GM18517 (cell line): ENCODE measurements around the gene RNF148.
"Not testable (repeated sequence)": the region's sequence is repeated elsewhere in the genome, so short reads cannot be mapped to it uniquely, and the experiment has no call there.

ENCODE experiments used
- ATAC-seq: cut with Tn5 transposase; IDR thresholded peaks from one replicate; pipeline ENCODE4 v1.9.1; 2021; ENCODE audit warnings: mild to moderate bottlenecking, moderate library complexity; ENCODE audit not compliant: unreplicated experiment

RNF148 gene

DNA sequence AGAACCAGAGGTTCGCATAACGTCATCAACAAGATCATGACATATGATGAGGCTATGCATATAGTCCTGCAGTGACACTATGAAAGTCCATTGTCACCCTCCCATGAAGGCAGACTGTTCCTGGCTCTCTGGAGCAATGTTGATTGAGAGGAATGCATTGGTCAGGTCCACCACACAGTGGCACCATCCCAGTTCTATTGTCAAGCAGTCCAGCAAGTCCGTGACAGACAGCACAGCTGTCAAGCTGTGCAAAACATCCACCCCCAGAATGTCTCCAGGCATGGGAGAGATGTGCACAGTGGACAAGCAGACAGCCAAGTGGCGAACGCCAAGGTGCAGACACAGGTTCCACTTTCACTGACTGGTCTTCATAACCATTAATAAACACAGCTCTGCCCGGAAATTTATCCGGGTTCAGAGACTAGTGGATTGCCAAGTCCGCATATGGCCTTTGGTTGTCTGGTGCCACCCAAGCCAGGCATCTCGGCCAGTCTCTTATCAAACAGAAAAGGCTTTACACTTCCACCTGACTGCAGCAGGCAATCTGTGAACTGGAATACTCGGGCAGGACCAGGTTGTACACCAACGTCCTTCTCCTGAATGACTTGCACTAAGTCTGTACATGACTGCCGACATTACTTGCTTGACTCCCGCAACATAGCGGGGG is 11.0 kb downstream of the RNF148 start:
- no peak for ATAC-seq

DNA sequence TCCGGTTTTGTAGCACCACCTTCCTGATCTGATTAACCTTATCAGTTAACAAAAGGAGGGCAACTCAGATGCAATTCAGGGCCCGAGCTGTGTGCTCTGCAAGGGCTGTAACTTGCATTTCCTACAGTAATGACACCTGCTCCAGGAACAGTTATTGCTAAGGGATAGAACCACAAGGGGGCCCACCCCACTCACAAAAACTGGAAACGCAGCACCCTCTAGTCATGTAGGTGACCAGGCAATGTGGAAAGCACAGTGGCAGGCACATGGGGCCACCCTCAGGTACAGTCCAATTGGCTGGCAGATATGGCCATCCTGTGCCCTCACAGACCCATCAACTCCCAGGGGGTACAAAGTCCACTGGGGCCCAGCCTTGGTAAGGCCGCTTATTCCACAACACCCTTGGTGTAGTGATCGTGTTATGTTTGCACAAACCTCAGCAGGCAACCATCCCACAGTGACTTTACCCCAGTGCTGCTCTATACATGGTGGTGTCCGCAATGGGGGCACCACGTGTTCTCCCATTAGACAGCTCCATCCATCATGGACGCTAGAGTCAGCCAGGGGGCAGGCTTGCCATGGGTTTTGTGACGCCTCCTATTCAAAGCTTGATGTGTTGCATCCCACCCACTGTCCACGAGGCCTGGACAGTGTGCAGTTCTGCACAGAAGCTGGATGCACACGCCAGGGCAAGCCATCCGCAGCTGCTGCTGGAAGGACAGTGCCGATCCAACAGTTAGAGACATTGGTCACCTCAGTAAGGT is 13.2 kb downstream of the RNF148 start:
- no peak for ATAC-seq

- no peak for ATAC-seq
Measured at GRCh38 chr7:122688400-122688998, 14.2 kb downstream of the RNF148 start.

DNA sequence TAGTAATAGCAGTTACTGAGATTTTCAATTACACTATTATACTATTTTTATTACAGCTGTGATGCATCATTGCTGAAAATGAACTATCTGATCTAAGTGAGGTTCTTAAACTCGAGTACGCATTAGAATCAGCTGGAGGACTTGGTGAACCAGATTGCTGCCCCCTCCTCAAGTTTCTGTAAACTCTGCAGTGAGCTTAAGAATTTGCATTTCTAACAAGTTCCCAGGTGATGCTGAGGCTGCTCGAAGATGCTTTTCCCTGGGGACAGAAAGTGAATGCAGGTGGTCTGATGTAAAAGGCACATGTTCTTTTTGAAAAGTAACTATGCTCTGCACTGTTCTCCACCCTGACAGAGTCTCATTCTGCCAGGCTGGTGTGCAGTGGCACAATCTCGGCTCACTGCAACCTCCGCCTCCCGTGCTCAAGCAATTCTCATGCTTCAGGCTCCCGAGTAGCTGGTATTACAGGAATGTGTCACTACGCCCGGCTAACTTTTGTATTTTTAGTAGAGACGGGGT is 16.3 kb downstream of the RNF148 start:
- no peak for ATAC-seq

- ATAC-seq = no peak
Measured at GRCh38 chr7:122684504-122684903, 18.2 kb downstream of the RNF148 start.

GRCh38 chr7:122682815-122683550 is 19.7 kb downstream of the RNF148 start:
- no peak for ATAC-seq

DNA sequence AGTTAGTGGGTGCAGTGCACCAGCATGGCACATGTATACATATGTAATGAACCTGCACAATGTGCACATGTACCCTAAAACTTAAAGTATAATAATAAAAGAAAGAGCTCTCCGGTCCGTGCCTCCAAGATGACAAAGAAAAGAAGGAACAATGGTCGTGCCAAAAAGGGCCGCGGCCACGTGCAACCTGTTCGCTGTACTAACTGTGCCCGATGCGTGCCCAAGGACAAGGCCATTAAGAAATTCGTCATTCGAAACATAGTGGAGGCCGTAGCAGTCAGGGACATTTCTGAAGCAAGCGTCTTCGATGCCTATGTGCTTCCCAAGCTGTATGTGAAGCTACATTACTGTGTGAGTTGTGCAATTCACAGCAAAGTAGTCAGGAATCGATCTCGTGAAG is 21.5 kb downstream of the RNF148 start:
- ATAC-seq = not testable (repeated sequence)

GRCh38 chr7:122679813-122680212 is 22.9 kb downstream of the RNF148 start:
- no peak for ATAC-seq

- ATAC-seq = not testable (repeated sequence)
Measured at GRCh38 chr7:122679269-122679709, 23.4 kb downstream of the RNF148 start.

GRCh38 chr7:122677149-122677548 is 25.6 kb downstream of the RNF148 start:
- ATAC-seq = no peak

DNA sequence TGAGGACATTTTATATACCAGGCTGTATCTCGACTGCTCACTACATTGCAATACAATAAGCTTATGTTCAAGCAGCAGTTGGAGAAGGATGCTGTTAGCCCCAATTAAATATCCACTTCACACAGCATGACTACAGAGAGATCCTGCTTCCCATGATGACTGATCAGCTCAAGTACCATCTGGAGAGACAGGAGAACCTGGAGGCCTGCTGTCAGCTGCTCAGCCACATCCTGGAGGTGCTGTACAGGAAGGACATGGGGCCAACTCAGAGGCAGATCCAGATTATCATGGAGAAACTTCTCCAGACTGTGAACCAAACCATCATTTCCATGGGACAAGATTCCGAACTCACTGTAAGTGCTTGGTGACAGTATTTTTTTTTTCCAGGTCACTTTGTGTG is 26.3 kb downstream of the RNF148 start:
- no peak for ATAC-seq

GRCh38 chr7:122675621-122676020 is 27.1 kb downstream of the RNF148 start:
- no peak for ATAC-seq

DNA sequence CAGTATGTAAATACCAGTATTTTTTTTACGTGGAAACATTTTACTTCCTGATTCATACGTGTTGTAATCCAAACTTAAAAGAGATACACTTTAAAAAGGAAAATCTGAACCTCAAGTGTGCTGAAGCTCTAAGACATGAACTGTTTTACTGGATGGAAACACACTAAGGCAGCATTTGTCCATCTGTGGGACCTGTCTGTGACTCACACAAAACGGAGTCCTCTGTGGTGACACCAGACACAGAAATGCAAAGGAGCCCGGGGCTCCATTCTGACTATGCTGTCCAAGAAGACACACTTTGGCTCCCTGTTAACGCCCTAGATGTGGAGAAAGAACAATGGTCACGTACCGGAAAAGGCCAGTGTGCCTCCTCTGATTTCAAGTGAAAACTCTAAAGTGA is 27.7 kb downstream of the RNF148 start:
- no peak for ATAC-seq

- ATAC-seq = no peak
Measured at GRCh38 chr7:122674502-122674901, 28.2 kb downstream of the RNF148 start.

- no peak for ATAC-seq
Measured at GRCh38 chr7:122673951-122674350, 28.8 kb downstream of the RNF148 start.

GRCh38 chr7:122672536-122672935 is 30.2 kb downstream of the RNF148 start:
- ATAC-seq = no peak

DNA sequence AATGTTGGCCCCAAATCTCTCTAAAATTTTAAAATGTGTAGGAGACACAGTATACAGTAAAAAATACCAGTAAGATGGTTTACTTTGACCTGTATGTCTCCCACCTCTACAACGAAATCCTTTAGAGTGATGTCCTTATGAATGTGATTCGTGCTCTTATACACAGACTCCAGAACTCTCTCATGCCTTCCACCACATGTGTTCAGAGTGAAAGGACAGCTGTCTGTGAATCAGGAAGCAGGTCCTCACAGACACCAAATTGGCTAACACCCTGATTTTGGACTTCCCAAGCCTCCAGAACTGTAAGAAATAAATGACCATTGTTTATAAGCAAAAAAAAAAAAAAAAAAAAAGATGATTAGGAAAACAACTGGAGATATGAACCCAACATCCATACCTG is 39.0 kb downstream of the RNF148 start:
- ATAC-seq = no peak

GRCh38 chr7:122658856-122659255 is 43.9 kb downstream of the RNF148 start:
- no peak for ATAC-seq

DNA sequence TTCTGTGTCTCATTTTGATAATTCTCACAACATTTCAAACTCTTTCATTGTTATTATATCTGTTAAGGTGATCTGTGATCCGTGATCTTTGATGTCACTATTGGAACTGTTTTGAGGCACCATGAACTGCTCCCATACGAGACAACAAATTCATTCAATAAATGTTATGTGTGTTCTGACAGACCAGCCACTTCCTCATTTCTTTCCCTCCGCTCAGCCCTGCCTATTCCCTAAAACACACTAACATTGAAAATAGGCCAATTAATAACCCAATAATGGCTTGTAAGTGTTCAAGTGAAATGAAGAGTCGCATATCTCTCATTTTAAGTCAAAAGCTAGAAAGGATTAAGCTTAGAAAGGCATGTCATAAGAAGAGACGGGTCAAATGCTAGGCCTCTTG is 49.0 kb downstream of the RNF148 start:
- ATAC-seq = no peak

DNA sequence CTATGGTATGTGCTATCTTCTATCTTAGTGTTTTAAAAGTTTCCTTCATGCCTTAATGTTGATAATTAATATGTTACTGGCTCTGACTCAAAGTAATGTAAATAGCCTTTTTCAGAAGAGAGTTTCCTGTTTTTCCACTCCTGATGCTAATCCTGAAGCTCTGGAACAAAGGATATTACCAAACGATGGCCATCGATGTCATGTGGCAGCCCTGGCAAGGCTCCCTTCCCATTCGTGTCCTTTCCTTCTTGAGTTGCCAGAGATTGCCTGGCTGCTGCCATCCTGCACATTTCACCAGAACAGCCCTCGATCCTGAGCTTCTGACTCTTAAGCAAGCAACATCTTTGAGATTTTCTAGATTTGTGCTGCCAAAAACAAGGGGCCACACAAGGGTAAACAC is 49.8 kb downstream of the RNF148 start:
- ATAC-seq = no peak
